Fibroblast of the aortic adventitia (primary cell): ENCODE results near the gene PTK6. TPM values are rescaled to one million over a fixed set of nuclear protein-coding genes. Genes with fewer than 3 reads are reported as not detected.
"Not testable (repeated sequence)": the region's sequence is repeated elsewhere in the genome, so short reads cannot be mapped to it uniquely, and the experiment has no call there.

Experiments used
- DNase-seq: peaks from one replicate; pipeline ENCODE4 v3.0.0-alpha.2; 2010; ENCODE audit warnings: low read depth
- H3K4me3 ChIP-seq: 2 replicates; pipeline ENCODE4 v1.5.1; 2011; ENCODE audit warnings: low read depth, mild to moderate bottlenecking, control low read depth, low read length, moderate library complexity
- total RNA-seq: library from RNA; depleted of rRNA; stranded (reverse); fragments of >200 nt; gene quantifications from 2 replicates; pipeline ENCODE4 v1.2.3, GENCODE V29; 2012; ENCODE audit warnings: low replicate concordance
- TF ChIP-seq, protein P1 (sequence below): IDR thresholded peaks from 2 replicates; pipeline ENCODE4 v1.5.1; 2011; ENCODE audit warnings: mild to moderate bottlenecking, low read length, control low read depth, inconsistent platforms; ENCODE audit not compliant: insufficient read depth

Gene PTK6
- total RNA-seq, 1 donor, result not detected

DNA sequence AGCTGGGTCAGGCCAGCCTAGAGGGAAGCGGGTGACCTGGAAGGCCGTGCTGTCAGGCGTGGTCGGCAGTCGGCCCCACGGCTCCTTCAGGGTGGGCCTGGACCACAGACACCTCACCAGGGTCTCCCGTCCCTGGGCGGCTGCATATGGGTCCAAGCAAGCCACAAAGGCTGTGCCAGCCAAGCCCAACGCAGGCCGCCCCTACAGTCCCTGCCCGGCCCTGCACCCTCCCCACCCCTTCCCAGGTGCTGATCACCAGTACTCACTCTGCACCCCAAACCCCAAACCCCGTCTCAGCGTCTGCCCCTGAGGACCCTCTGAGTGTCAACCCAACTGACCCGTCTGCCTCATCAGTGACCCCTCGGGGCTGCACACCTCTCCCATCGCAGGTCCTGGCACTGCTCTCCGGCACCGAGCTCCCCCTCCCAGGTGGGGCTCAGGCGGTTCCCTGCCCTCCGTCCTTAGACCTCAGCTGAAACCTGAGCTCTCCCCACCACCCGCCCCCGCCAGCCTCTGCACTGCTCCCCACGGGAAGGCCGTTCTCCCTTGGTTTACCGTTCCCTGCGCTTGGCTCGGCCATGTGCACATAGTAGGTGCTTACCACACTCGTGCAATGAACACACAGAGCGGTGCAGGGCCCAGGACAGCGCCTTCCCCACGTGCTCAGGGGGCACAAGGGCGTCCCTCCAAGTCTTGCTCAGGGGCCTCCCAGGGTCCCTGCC is 18.1 kb downstream of the PTK6 start:
- no peak for DNase-seq
- H3K4me3 ChIP-seq, result peak overlapping the region; percentile 72
- TF ChIP-seq, protein P1, sequence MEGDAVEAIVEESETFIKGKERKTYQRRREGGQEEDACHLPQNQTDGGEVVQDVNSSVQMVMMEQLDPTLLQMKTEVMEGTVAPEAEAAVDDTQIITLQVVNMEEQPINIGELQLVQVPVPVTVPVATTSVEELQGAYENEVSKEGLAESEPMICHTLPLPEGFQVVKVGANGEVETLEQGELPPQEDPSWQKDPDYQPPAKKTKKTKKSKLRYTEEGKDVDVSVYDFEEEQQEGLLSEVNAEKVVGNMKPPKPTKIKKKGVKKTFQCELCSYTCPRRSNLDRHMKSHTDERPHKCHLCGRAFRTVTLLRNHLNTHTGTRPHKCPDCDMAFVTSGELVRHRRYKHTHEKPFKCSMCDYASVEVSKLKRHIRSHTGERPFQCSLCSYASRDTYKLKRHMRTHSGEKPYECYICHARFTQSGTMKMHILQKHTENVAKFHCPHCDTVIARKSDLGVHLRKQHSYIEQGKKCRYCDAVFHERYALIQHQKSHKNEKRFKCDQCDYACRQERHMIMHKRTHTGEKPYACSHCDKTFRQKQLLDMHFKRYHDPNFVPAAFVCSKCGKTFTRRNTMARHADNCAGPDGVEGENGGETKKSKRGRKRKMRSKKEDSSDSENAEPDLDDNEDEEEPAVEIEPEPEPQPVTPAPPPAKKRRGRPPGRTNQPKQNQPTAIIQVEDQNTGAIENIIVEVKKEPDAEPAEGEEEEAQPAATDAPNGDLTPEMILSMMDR, result no peak

DNA sequence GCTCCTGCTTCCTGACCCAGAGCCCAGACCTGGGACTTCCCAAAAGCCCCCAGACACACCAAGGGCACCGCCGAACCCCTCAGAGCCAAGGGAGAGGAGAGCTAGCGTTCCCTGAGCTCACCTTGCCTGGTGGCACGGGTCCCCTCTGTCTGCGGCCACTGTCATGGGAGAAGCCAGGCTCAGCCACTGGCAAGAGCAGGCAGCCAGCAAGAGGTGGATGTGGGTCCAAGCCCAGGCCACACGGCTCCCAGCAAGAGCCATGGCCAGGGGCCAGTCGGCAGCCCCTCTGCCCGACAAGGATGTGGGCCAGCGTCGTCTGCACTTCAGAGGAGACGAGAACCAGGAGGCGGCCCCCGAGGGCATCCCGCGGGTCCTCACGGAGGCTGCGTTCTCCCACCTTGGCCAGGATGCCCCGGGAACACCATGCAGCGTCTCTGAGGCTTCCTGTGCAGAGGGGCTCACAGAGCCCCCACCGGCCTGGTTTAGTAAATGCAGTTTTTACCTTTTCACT is 18.8 kb downstream of the PTK6 start:
- TF ChIP-seq, protein P1, result no peak
- no peak for DNase-seq

DNA sequence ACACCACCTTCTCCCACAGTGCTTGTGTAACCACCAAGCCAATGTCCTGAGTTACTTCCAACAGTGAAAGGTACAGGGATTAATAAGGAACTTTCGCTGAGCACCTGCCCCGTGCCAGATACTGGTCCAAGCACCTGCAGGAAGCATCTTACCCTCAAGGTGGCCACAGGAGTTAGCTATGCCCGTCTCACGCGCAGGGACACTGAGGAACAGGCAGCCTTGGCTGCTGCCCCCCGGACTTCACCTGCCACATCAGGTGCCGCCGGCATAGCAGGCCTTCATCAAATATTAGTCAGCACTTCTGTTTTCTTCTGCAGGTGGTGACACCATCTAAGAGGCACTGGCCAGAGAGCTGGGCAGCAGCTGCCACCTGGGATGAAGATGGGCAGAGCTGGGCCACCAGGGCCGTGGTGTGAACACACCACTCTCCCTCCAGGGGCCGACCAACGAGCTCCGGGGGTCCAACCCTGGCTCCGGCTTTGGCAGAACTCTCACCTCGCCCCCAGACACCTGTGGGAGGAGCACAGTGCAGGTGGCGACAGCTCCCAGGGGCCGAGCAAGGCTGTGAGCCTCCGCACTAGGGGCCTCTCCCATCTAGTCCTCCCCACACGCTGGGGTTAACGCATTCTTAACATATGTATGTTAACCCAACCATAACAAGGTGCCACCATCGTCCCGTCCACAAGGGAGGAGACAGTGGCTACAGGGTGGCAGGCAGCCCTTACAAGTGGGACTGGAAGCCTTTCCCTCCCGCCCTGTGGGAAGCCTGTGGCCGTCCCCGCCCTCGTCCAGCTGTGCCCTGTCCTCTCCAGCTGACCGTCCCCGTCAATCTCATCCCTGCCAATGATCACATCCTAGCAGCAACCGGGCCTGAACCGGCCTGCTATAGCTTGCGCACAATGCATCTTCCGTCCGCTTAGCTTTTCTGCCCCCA is 19.5 kb downstream of the PTK6 start:
- TF ChIP-seq, protein P1, result no peak
- no peak for DNase-seq
- no peak overlapping the region for H3K4me3 ChIP-seq

More for the DNA sequence above, 18.8 kb downstream of the PTK6 start:
- no peak overlapping the region for H3K4me3 ChIP-seq

GRCh38 chr20:63514520-63514919 is 22.7 kb downstream of the PTK6 start:
- H3K4me3 ChIP-seq, DNase-seq: not testable (repeated sequence)

GRCh38 chr20:63513207-63513606 is 24.0 kb downstream of the PTK6 start:
- TF ChIP-seq, protein P1, result no peak
- no peak for DNase-seq
- no peak overlapping the region for H3K4me3 ChIP-seq

GRCh38 chr20:63509088-63509564 is 28.1 kb downstream of the PTK6 start:
- TF ChIP-seq, protein P1, result no peak
- no peak for DNase-seq
- no peak overlapping the region for H3K4me3 ChIP-seq
